ENCODE results near the gene SPO11.

Gene SPO11, protein sequence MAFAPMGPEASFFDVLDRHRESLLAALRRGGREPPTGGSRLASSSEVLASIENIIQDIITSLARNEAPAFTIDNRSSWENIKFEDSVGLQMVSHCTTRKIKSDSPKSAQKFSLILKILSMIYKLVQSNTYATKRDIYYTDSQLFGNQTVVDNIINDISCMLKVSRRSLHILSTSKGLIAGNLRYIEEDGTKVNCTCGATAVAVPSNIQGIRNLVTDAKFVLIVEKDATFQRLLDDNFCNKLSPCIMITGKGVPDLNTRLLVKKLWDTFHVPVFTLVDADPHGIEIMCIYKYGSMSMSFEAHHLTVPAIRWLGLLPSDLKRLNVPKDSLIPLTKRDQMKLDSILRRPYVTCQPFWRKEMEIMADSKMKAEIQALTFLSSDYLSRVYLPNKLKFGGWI

DNA sequence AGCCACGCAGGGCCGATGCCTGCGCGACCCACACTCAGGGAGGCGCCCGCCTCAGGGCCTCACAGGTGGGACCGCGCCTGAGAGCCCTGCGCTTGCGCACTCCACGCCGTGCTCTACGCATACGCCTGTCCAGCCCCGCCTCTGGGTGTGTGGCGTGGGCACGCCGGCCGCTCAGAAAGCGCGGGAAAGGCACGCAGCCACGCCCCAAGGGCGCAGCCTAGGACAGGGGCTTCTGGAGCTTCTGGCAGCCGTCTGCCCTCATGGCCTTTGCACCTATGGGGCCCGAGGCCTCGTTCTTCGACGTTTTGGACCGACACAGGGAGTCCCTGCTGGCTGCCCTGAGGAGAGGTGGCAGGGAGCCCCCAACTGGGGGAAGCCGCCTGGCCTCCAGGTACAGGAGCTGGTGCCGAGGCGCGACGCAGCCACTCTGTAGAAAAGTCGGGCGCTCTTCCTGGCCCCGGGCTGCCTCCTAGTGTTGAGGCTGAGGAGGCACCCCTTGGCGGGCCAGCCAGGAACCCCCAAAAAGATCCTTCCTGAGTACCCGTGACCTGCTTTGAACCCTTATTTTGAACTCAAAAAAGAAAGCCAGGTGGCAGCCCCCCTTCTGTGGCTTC lies at the start of gene SPO11:
TSS of gene SPO11 (plus strand) at position 196 of the 614 bp plus-strand sequence. CDS start at position 261, 65 bp downstream.
- Histone ChIP-seq H3K79me2 (ENCODE audit: control insufficient read depth, insufficient read depth, low read length, unreplicated experiment) (no peaks in the 10 kb centered on the region), H3K36me3 (ENCODE audit: insufficient read depth, low read length) (no peaks in the 10 kb centered on the region), H3K4me1 (ENCODE audit: control insufficient read depth, insufficient read depth, low read length, unreplicated experiment) (no peaks in the 10 kb centered on the region), H2AFZ (ENCODE audit: low read length, unreplicated experiment) (no peak within 1 kb of the TSS), H3K27me3 (ENCODE audit: insufficient read depth, low read length) (peaks cover 64% of the 10 kb centered on the region), H3K27ac (ENCODE audit: low read depth, low read length) (no peak within 1 kb of the TSS), H3K4me3 (ENCODE audit: low read depth, low read length) (no peak within 1 kb of the TSS)

DNA sequence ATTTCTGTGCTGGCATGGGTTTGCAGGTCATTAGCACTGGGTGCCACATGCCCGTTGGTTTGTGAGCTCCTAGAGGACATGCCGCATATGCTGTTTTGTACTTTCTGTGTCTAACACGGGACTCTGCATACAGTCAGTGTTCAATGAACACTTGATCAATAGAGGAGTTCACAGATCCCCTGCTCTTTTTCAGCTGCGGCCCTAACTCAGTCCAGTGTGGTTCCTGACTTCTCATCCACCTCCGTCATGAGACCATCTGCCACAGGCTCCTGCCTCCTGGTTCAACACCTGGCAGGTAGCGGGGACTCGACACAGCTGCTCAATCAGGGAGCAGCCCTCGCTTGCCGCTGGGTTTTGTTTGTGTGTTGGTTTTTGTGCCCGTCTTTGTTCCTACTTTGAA lies 49.4 kb upstream of the SPO11 start:
- Histone ChIP-seq H3K4me3 (ENCODE audit: low read depth, low read length) (no peak overlapping the region), H3K4me1 (ENCODE audit: control insufficient read depth, insufficient read depth, low read length, unreplicated experiment) (no peaks in the 10 kb centered on the region), H3K27ac (ENCODE audit: low read depth, low read length) (no peak overlapping the region), H2AFZ (ENCODE audit: low read length, unreplicated experiment) (no peak overlapping the region), H3K79me2 (ENCODE audit: control insufficient read depth, insufficient read depth, low read length, unreplicated experiment) (no peaks in the 10 kb centered on the region), H3K27me3 (ENCODE audit: insufficient read depth, low read length) (peaks cover 59% of the 10 kb centered on the region), H3K36me3 (ENCODE audit: insufficient read depth, low read length) (no peaks in the 10 kb centered on the region)

DNA sequence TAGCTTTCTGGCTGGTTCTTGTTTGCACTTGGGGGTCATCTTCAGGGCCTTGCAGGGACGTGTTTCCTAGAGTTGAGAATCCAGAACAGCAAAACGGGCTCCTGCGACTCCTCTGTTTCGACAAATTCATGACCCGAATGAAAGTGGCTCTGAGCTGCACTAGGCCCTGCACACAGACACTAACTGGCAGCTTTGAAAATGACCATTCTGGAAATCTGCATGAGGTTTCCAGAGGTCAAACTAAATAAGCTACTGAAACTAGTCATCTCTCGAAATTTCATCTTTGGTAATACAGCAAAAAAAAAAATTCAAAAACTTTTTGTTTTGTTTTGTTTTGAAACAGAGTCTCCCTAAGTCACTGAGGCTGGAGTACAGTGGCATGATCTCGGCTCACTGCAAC lies 47.7 kb upstream of the SPO11 start:
- H2AFZ ChIP-seq (ENCODE audit: low read length, unreplicated experiment): no peak overlapping the region
- peaks cover 63% of the 10 kb centered on the region for H3K27me3 ChIP-seq (ENCODE audit: insufficient read depth, low read length)
- no peaks in the 10 kb centered on the region for H3K4me1 ChIP-seq (ENCODE audit: control insufficient read depth, insufficient read depth, low read length, unreplicated experiment)
- H3K4me3 ChIP-seq (ENCODE audit: low read depth, low read length): no peak overlapping the region
- H3K27ac ChIP-seq (ENCODE audit: low read depth, low read length): no peak overlapping the region
- H3K36me3 ChIP-seq (ENCODE audit: insufficient read depth, low read length): no peaks in the 10 kb centered on the region
- H3K79me2 ChIP-seq (ENCODE audit: control insufficient read depth, insufficient read depth, low read length, unreplicated experiment): no peaks in the 10 kb centered on the region

DNA sequence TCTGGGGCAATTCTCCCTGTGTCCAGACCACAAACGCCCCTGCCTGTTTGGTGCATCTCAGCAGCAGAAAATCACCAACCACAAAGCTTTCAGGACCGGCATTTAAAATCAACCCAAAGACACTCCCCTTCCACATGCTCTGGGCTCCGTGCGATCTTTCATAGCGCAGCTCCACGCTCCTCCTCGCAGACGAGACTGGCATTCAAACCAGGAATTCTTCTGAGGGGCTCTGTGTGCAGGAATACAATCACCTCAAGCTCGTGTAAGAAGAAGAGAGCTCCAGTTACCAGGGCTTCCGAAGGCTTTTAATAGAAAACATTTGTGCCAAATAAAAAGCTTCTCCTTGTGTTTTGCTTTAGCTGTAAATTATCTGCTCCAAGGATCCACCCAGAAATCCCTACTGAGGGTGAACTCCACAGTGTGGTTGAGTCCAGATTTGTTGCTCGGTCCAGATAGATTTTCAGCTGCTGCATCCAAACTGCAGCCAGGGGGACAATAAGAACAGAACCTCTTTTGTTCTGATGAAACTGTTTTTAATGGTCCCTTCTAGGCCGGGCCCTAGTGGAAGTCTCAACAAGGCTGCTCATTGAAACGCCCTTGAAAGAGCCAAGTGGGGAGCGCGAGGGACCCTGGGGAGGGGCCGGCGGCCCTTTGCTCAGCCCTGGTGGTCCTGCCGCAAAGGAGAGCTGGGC lies 46.8 kb upstream of the SPO11 start:
- H3K36me3 ChIP-seq (ENCODE audit: insufficient read depth, low read length): no peaks in the 10 kb centered on the region
- H3K27me3 ChIP-seq (ENCODE audit: insufficient read depth, low read length): peaks cover 69% of the 10 kb centered on the region
- H2AFZ ChIP-seq (ENCODE audit: low read length, unreplicated experiment): no peak overlapping the region
- no peaks in the 10 kb centered on the region for H3K4me1 ChIP-seq (ENCODE audit: control insufficient read depth, insufficient read depth, low read length, unreplicated experiment)
- no peak overlapping the region for H3K4me3 ChIP-seq (ENCODE audit: low read depth, low read length)
- H3K79me2 ChIP-seq (ENCODE audit: control insufficient read depth, insufficient read depth, low read length, unreplicated experiment): no peaks in the 10 kb centered on the region
- H3K27ac ChIP-seq (ENCODE audit: low read depth, low read length): no peak overlapping the region

DNA sequence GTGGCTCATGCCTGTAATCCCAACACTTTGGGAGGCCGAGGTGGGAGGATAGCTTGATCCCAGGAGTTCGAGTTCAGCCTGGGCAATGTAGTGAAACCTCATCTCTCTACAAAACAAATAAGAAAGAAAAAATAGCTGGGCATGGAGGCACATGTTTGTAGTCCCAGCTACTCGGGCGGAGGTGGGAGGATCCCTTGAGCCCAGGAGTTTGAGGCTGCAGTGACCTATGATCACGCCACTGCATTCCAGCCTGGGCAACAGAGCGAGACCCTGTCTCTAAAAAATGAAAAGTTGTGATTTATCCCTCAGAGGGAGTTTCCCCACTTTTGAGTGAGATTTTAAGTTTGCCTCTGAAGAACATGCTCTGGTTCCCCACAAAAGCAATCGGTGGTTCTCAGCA lies 45.7 kb upstream of the SPO11 start:
- Histone ChIP-seq H3K4me1 (ENCODE audit: control insufficient read depth, insufficient read depth, low read length, unreplicated experiment) (no peaks in the 10 kb centered on the region), H3K36me3 (ENCODE audit: insufficient read depth, low read length) (no peaks in the 10 kb centered on the region), H3K79me2 (ENCODE audit: control insufficient read depth, insufficient read depth, low read length, unreplicated experiment) (no peaks in the 10 kb centered on the region), H3K27me3 (ENCODE audit: insufficient read depth, low read length) (peaks cover 72% of the 10 kb centered on the region), H3K4me3 (ENCODE audit: low read depth, low read length) (no peak overlapping the region), H2AFZ (ENCODE audit: low read length, unreplicated experiment) (no peak overlapping the region), H3K27ac (ENCODE audit: low read depth, low read length) (no peak overlapping the region)

DNA sequence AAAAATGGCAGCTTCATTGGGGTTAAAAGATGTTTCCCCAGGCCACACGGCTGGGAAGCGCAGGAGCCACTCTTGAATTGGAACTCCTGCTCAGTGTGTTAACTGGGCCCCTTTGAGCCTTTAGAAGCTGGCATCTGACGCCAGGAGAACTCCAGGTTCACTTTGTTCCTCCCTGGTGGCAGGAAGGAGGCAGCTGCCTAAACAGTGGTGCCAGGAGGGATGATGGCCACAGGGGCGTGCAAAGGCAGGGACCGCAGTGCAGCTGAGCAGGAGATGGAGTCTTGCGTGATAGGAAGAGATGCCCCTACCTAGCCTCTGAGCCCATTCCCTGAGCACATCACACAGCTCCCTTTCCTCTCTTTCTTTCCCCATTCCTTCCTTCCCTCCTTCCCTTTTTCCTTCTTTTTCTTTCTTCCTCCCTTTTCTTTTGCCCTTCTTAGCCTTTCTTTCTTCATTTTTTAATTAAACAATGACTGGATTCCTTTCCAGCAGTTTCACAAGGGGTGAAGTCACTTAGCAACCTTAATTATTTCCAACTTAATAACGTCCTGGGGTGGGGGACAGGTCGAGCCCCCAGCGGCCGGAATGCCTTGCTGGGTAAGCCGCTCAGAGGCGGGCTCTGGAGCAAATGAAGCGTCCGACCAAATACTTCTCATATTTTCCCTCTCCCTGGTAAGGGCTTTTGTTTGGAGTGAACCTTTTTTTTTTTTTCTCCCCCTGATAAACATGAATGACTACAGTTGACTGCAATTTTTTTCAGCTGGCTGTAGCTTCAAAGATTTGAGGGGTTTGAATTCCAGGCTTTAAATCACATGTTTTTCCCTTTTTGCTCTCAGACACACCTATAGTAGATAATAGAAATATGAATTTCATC lies 42.4 kb upstream of the SPO11 start:
- H3K79me2 ChIP-seq (ENCODE audit: control insufficient read depth, insufficient read depth, low read length, unreplicated experiment): no peaks in the 10 kb centered on the region
- H3K27me3 ChIP-seq (ENCODE audit: insufficient read depth, low read length): peaks cover 86% of the 10 kb centered on the region
- H3K27ac ChIP-seq (ENCODE audit: low read depth, low read length): no peak overlapping the region
- no peak overlapping the region for H3K4me3 ChIP-seq (ENCODE audit: low read depth, low read length)
- H3K4me1 ChIP-seq (ENCODE audit: control insufficient read depth, insufficient read depth, low read length, unreplicated experiment): no peaks in the 10 kb centered on the region
- H2AFZ ChIP-seq (ENCODE audit: low read length, unreplicated experiment): no peak overlapping the region
- H3K36me3 ChIP-seq (ENCODE audit: insufficient read depth, low read length): no peaks in the 10 kb centered on the region

DNA sequence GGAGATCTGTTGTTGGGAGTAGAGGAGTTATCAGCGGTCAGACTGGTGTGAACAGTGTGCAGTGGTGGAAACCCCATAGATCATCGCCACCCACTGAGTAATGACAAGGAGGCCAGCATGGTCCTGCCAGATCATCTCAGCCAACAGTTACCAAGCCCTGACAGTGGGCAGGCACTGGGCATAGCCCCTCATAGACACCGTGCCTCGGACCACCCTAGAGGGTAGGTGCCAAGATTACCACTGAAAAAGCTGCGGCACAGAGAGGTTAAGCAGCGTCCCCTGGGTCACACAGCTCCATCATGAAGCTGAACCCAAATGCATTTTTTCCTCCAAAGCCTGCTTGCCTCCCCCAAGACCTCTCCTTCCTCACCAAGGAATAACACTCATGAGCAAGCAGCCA lies 41.7 kb upstream of the SPO11 start:
- Histone ChIP-seq H2AFZ (ENCODE audit: low read length, unreplicated experiment) (no peak overlapping the region), H3K27me3 (ENCODE audit: insufficient read depth, low read length) (peaks cover 86% of the 10 kb centered on the region), H3K36me3 (ENCODE audit: insufficient read depth, low read length) (no peaks in the 10 kb centered on the region), H3K4me3 (ENCODE audit: low read depth, low read length) (no peak overlapping the region), H3K27ac (ENCODE audit: low read depth, low read length) (no peak overlapping the region), H3K79me2 (ENCODE audit: control insufficient read depth, insufficient read depth, low read length, unreplicated experiment) (no peaks in the 10 kb centered on the region), H3K4me1 (ENCODE audit: control insufficient read depth, insufficient read depth, low read length, unreplicated experiment) (no peaks in the 10 kb centered on the region)

DNA sequence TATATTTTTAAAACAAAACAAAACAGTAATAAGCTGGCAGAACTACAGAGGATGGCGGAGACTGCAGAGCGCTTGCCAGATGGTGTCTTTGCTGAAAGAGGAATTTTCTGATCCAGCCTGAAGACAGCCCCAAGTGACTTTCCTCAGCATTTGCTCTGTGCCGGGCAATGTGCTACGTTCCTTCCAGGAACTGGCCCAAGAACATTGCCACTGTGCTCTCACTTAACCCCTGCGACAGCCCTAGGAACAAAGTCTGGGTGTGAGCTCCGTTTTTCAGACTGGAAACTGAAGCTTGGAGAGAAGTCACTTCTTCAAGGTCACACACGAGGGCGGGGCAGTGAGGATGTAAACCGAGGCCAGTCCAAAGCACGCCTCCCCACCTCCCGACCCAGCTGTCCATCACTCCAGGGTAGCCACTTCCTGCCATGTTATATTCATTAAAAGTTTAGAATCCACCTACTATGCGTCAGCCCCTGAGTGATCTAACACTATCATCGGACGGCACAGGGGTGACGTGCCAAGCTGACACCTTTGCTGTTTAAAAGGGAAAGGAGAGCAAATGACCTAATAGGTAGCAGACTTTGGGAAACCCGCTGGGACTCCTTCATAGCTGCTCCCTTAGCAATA lies 40.8 kb upstream of the SPO11 start:
- Histone ChIP-seq H3K4me3 (ENCODE audit: low read depth, low read length) (no peak overlapping the region), H2AFZ (ENCODE audit: low read length, unreplicated experiment) (no peak overlapping the region), H3K27me3 (ENCODE audit: insufficient read depth, low read length) (peaks cover 86% of the 10 kb centered on the region), H3K36me3 (ENCODE audit: insufficient read depth, low read length) (no peaks in the 10 kb centered on the region), H3K27ac (ENCODE audit: low read depth, low read length) (no peak overlapping the region), H3K79me2 (ENCODE audit: control insufficient read depth, insufficient read depth, low read length, unreplicated experiment) (no peaks in the 10 kb centered on the region), H3K4me1 (ENCODE audit: control insufficient read depth, insufficient read depth, low read length, unreplicated experiment) (no peaks in the 10 kb centered on the region)

DNA sequence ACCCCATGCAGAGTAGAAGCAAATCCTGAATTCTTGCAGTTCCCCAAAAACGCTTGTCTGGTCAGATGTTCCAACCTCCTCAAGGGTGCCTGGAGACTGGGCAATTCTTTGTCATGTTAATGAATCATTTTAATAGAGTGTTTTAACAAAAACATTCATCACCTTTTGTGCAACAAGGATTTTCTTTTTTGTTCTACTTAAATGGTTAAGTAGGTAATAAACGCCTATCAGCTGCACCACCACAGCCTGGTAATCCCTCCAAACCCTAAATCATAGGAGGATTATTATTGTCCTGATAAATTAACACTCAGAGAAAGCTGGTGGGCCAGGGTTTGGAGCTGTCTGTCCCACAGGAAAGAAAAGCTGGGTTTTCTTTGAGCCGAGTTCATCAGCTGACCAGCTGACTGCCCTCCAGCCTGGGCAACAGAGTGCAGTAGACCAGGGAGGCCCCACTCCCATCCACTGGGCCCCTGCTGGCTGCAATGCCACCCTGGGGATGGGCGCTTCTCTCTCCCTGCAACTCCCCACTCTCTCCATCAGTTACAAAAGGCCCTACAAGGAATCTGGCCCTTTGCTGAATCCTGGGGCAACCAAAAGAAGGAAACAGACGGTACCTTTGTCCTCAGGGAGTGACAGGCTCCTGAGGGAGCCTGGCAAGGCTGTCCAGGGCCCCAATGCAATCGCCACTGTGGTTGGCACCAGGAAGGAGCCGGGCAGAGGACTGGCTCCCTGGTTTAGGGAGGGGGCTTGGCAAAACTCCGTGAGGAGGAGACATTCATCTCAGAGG lies 40.0 kb upstream of the SPO11 start:
- H3K27me3 ChIP-seq (ENCODE audit: insufficient read depth, low read length): peaks cover 84% of the 10 kb centered on the region
- no peaks in the 10 kb centered on the region for H3K36me3 ChIP-seq (ENCODE audit: insufficient read depth, low read length)
- H3K4me3 ChIP-seq (ENCODE audit: low read depth, low read length): no peak overlapping the region
- H3K4me1 ChIP-seq (ENCODE audit: control insufficient read depth, insufficient read depth, low read length, unreplicated experiment): no peaks in the 10 kb centered on the region
- H3K79me2 ChIP-seq (ENCODE audit: control insufficient read depth, insufficient read depth, low read length, unreplicated experiment): no peaks in the 10 kb centered on the region
- H2AFZ ChIP-seq (ENCODE audit: low read length, unreplicated experiment): no peak overlapping the region
- no peak overlapping the region for H3K27ac ChIP-seq (ENCODE audit: low read depth, low read length)

Data from ACC112 (cell line).